Liver (tissue), 9 donors: ENCODE data around the gene SKAP1. TPM values are rescaled to one million over a fixed set of nuclear protein-coding genes. Genes with fewer than 3 reads are reported as not detected.

ENCODE experiments used
- DNase-seq: peaks from one replicate; pipeline ENCODE4 v3.0.0-alpha.2; 2017; ENCODE audit warnings: low spot score
- H3K27ac ChIP-seq, 2 donors: one replicate each; pipeline ENCODE4 v1.7.0; 2013; ENCODE audit warnings: inconsistent platforms in 2 of 2, low read length in 2 of 2, control low read depth in 1 of 2, low read depth in 1 of 2, mild to moderate bottlenecking in 1 of 2
- H3K27me3 ChIP-seq, 4 donors: one replicate each; pipeline versions ENCODE4 v1.6.1 to v1.7.0; 2013; ENCODE audit warnings: low read length in 3 of 4, inconsistent platforms in 1 of 4, mild to moderate bottlenecking in 1 of 4, moderate library complexity in 1 of 4; ENCODE audit not compliant: control insufficient read depth in 4 of 4, insufficient read depth in 4 of 4
- H3K36me3 ChIP-seq, 4 donors: one replicate each; pipeline versions ENCODE4 v1.6.1 to v1.7.0; 2013; ENCODE audit warnings: low read length in 3 of 4, mild to moderate bottlenecking in 3 of 4, low read depth in 1 of 4, moderate library complexity in 1 of 4; ENCODE audit not compliant: control insufficient read depth in 4 of 4, insufficient read depth in 3 of 4
- H3K4me1 ChIP-seq, 4 donors: one replicate each; pipeline versions ENCODE4 v1.6.1 to v1.7.0; 2013; ENCODE audit warnings: low read length in 3 of 4, mild to moderate bottlenecking in 3 of 4, moderate library complexity in 1 of 4; ENCODE audit not compliant: control insufficient read depth in 4 of 4, insufficient read depth in 4 of 4
- H3K4me3 ChIP-seq, 3 donors: one replicate each; pipeline versions ENCODE4 v1.6.1 to v1.7.0; 2013; ENCODE audit warnings: low read length in 3 of 3, control low read depth in 1 of 3, low read depth in 1 of 3, mild to moderate bottlenecking in 1 of 3
- H3K9ac ChIP-seq, 2 donors: one replicate each; pipeline ENCODE4 v1.7.0; 2013; ENCODE audit warnings: low read length in 2 of 2, mild to moderate bottlenecking in 2 of 2, moderate library complexity in 2 of 2, control low read depth in 1 of 2, low read depth in 1 of 2
- H3K9me3 ChIP-seq, 4 donors: one replicate each; pipeline versions ENCODE4 v1.6.1 to v1.7.0; 2013; ENCODE audit warnings: low read length in 3 of 4; ENCODE audit not compliant: control insufficient read depth in 4 of 4
- EGR1 ChIP-seq, 2 donors: IDR thresholded peaks; 2 replicates each; pipeline ENCODE4 v1.6.1; 2016 to 2018; ENCODE audit warnings: antibody characterized with exemption in 2 of 2, low read depth in 2 of 2
- FOXA1 ChIP-seq: IDR thresholded peaks from 2 replicates; pipeline ENCODE4 v1.6.1; 2016; ENCODE audit warnings: antibody characterized with exemption
- FOXA2 ChIP-seq: IDR thresholded peaks from 2 replicates; pipeline ENCODE4 v1.6.1; 2016; ENCODE audit warnings: antibody characterized with exemption
- GABPA ChIP-seq, 2 donors: IDR thresholded peaks in 1 of 2; conservative IDR thresholded peaks in 1 of 2; 2 replicates each; pipeline ENCODE4 v1.6.1; 2016; ENCODE audit warnings: antibody characterized with exemption in 2 of 2, mild to moderate bottlenecking in 1 of 2, moderate library complexity in 1 of 2
- HNF4A ChIP-seq, 2 donors: conservative IDR thresholded peaks; 2 replicates each; pipeline ENCODE4 v1.6.1; 2016; ENCODE audit warnings: antibody characterized with exemption in 2 of 2, mild to moderate bottlenecking in 2 of 2
- HNF4G ChIP-seq: IDR thresholded peaks from 2 replicates; pipeline ENCODE4 v1.6.1; 2016; ENCODE audit warnings: antibody characterized with exemption
- JUND ChIP-seq, 2 donors: IDR thresholded peaks; 2 replicates each; pipeline ENCODE4 v1.6.1; 2016; ENCODE audit warnings: antibody characterized with exemption in 2 of 2
- NR2F2 ChIP-seq: IDR thresholded peaks from 2 replicates; pipeline ENCODE4 v1.6.1; 2016; ENCODE audit warnings: antibody characterized with exemption
- RAD21 ChIP-seq, 2 donors: IDR thresholded peaks; 2 replicates each; pipeline ENCODE4 v1.6.1; 2016; ENCODE audit warnings: antibody characterized with exemption in 2 of 2, mild to moderate bottlenecking in 2 of 2
- RXRA ChIP-seq, 2 donors: IDR thresholded peaks; 2 replicates each; pipeline ENCODE4 v1.6.1; 2017 to 2018; ENCODE audit warnings: antibody characterized with exemption in 2 of 2, mild to moderate bottlenecking in 1 of 2
- SP1 ChIP-seq: IDR thresholded peaks from 2 replicates; pipeline ENCODE4 v1.6.1; 2018; ENCODE audit warnings: antibody characterized with exemption, mild to moderate bottlenecking
- TAF1 ChIP-seq: conservative IDR thresholded peaks from 2 replicates; pipeline ENCODE4 v1.6.1; 2016; ENCODE audit warnings: antibody characterized with exemption, mild to moderate bottlenecking
- YY1 ChIP-seq: IDR thresholded peaks from 2 replicates; pipeline ENCODE4 v1.6.1; 2016; ENCODE audit warnings: antibody characterized with exemption, mild to moderate bottlenecking
- WGBS: extraction: QIAGEN DNeasy Blood & Tissue Kit; methylation state at CpG from one replicate; pipeline ENCODE4 v1.1.7; 2013; 5-methylcytosine and 5-hydroxymethylcytosine counted together
- polyA plus RNA-seq, 2 donors: library from polyadenylated mRNA; stranded (reverse) in 1 of 2; unstranded in 1 of 2; fragments of 200-250 nt in 1 of 2; fragments of >200 nt in 1 of 2; fragmentation: Nextera tagmentation in 1 of 2; extraction: Ambion mirVana in 1 of 2; gene quantifications; one replicate each; pipeline versions ENCODE4 v1.2.1 to v1.2.3, GENCODE V29; 2013 to 2015
- total RNA-seq, 2 donors: library from RNA; depleted of rRNA; stranded (reverse); fragments of >200 nt; gene quantifications; one replicate each; pipeline ENCODE4 v1.2.3, GENCODE V29; 2014
- TF ChIP-seq, protein P1 (sequence below): IDR thresholded peaks from 2 replicates; pipeline ENCODE4 v1.6.1; 2016; ENCODE audit warnings: antibody characterized with exemption
- TF ChIP-seq, protein P2 (sequence below): fragments of 150-350 bp; IDR thresholded peaks from 2 replicates; pipeline ENCODE4 v1.5.1; 2017; ENCODE audit warnings: improper control_type of control experiment, low read depth, low read length; ENCODE audit not compliant: missing input control
- TF ChIP-seq, protein P3 (sequence below): IDR thresholded peaks from 2 replicates; pipeline ENCODE4 v1.6.1; 2016; ENCODE audit warnings: antibody characterized with exemption, mild to moderate bottlenecking
- TF ChIP-seq, protein P4 (sequence below): IDR thresholded peaks from 2 replicates; pipeline ENCODE4 v1.6.1; 2016; ENCODE audit warnings: antibody characterized with exemption
- TF ChIP-seq, protein P5 (sequence below): IDR thresholded peaks from 2 replicates; pipeline ENCODE4 v1.6.1; 2016; ENCODE audit warnings: antibody characterized with exemption
- donor health status: healthy.
- donor health status: healthy.
- donor health status: healthy.
- donor health status: healthy.
- donor health status: healthy.

SKAP1 gene
- total and polyA plus RNA-seq, 4 donors: 2.5 to 20.8 (median 11.3) TPM

DNA sequence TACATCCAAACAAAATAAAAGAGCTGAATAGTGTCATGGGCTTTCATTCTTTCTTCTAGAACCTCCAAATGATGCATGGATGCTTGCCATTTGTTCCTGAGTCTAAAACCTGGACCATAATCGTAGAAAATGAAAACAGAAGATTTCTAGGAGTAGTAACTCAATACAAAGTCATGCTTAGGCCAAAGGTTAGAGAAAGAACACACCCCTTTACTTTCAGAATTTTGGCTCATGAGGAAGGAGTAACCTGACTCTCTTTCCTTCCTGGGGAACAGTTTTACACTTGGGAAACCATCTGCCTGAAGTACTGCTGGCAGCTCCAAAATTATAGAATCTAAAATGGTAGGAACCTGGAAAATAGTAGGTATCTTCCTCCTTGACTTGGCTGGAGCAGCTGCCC, 185.2 kb downstream of the SKAP1 start:
- WGBS: 68% methylated on average over 1 of the region's 1 CpG
- no peak overlapping the region for H3K4me3 ChIP-seq
- TF ChIP-seq FOXA2: no peak
- no peak for TF ChIP-seq FOXA1
- no peak for TF ChIP-seq HNF4G
- TF ChIP-seq YY1: no peak
- no peak for TF ChIP-seq HNF4A (conservative IDR thresholded peaks at IDR 0.05)
- TF ChIP-seq NR2F2: no peak
- TF ChIP-seq TAF1: no peak
- TF ChIP-seq, protein P1, sequence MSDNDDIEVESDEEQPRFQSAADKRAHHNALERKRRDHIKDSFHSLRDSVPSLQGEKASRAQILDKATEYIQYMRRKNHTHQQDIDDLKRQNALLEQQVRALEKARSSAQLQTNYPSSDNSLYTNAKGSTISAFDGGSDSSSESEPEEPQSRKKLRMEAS: no peak
- no peak for TF ChIP-seq JUND (IDR thresholded peaks at IDR 0.05)
- no peak for TF ChIP-seq SP1
- no peak for TF ChIP-seq GABPA (IDR thresholded peaks at IDR 0.05 in 1 of 2, conservative IDR thresholded peaks at IDR 0.05 in 1 of 2)
- TF ChIP-seq, protein P2, sequence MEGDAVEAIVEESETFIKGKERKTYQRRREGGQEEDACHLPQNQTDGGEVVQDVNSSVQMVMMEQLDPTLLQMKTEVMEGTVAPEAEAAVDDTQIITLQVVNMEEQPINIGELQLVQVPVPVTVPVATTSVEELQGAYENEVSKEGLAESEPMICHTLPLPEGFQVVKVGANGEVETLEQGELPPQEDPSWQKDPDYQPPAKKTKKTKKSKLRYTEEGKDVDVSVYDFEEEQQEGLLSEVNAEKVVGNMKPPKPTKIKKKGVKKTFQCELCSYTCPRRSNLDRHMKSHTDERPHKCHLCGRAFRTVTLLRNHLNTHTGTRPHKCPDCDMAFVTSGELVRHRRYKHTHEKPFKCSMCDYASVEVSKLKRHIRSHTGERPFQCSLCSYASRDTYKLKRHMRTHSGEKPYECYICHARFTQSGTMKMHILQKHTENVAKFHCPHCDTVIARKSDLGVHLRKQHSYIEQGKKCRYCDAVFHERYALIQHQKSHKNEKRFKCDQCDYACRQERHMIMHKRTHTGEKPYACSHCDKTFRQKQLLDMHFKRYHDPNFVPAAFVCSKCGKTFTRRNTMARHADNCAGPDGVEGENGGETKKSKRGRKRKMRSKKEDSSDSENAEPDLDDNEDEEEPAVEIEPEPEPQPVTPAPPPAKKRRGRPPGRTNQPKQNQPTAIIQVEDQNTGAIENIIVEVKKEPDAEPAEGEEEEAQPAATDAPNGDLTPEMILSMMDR: no peak
- TF ChIP-seq, protein P3, sequence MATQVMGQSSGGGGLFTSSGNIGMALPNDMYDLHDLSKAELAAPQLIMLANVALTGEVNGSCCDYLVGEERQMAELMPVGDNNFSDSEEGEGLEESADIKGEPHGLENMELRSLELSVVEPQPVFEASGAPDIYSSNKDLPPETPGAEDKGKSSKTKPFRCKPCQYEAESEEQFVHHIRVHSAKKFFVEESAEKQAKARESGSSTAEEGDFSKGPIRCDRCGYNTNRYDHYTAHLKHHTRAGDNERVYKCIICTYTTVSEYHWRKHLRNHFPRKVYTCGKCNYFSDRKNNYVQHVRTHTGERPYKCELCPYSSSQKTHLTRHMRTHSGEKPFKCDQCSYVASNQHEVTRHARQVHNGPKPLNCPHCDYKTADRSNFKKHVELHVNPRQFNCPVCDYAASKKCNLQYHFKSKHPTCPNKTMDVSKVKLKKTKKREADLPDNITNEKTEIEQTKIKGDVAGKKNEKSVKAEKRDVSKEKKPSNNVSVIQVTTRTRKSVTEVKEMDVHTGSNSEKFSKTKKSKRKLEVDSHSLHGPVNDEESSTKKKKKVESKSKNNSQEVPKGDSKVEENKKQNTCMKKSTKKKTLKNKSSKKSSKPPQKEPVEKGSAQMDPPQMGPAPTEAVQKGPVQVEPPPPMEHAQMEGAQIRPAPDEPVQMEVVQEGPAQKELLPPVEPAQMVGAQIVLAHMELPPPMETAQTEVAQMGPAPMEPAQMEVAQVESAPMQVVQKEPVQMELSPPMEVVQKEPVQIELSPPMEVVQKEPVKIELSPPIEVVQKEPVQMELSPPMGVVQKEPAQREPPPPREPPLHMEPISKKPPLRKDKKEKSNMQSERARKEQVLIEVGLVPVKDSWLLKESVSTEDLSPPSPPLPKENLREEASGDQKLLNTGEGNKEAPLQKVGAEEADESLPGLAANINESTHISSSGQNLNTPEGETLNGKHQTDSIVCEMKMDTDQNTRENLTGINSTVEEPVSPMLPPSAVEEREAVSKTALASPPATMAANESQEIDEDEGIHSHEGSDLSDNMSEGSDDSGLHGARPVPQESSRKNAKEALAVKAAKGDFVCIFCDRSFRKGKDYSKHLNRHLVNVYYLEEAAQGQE: no peak
- TF ChIP-seq RAD21 (IDR thresholded peaks at IDR 0.05): no peak
- TF ChIP-seq EGR1 (IDR thresholded peaks at IDR 0.05; ENCODE audit: low read depth in 2 of 2): no peak
- TF ChIP-seq, protein P4, sequence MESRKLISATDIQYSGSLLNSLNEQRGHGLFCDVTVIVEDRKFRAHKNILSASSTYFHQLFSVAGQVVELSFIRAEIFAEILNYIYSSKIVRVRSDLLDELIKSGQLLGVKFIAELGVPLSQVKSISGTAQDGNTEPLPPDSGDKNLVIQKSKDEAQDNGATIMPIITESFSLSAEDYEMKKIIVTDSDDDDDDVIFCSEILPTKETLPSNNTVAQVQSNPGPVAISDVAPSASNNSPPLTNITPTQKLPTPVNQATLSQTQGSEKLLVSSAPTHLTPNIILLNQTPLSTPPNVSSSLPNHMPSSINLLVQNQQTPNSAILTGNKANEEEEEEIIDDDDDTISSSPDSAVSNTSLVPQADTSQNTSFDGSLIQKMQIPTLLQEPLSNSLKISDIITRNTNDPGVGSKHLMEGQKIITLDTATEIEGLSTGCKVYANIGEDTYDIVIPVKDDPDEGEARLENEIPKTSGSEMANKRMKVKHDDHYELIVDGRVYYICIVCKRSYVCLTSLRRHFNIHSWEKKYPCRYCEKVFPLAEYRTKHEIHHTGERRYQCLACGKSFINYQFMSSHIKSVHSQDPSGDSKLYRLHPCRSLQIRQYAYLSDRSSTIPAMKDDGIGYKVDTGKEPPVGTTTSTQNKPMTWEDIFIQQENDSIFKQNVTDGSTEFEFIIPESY: no peak
- TF ChIP-seq, protein P5, sequence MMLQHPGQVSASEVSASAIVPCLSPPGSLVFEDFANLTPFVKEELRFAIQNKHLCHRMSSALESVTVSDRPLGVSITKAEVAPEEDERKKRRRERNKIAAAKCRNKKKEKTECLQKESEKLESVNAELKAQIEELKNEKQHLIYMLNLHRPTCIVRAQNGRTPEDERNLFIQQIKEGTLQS: no peak
- TF ChIP-seq RXRA (IDR thresholded peaks at IDR 0.05): no peak
- H3K9ac ChIP-seq: no peak overlapping the region
- H3K4me1 ChIP-seq: no peaks in the 10 kb centered on the region
- DNase-seq: no peak
- H3K9me3 ChIP-seq: no peaks in the 10 kb centered on the region
- no peaks in the 10 kb centered on the region for H3K27me3 ChIP-seq
- no peak overlapping the region for H3K27ac ChIP-seq
- H3K36me3 ChIP-seq: no peaks in the 10 kb centered on the region
